IMR-90 (cell line): ENCODE data around the gene OR52N5. TPM values are rescaled to one million over a fixed set of nuclear protein-coding genes. Genes with fewer than 3 reads are reported as not detected.

Experiments
- ATAC-seq: fragments of 200-7000 bp; cut with Tn5 transposase; 2 replicates; pipeline ENCODE4 v1.9.1; 2020; ENCODE audit warnings: low read depth, mild to moderate bottlenecking, moderate library complexity
- BruUV-seq: library from RNA; stranded (reverse); fragments of 400-500 nt; replicated peaks from 2 replicates; lab custom pipeline; 2021; lab: Mats Ljungman, UMichigan
- CTCF ChIA-PET: fragments of 300-600 bp; formaldehyde crosslinking; extraction: SDS; loops from one replicate; lab custom pipeline; 2021; ENCODE audit warnings: antibody characterized with exemption; lab: Yijun Ruan, JAX
- POLR2A ChIA-PET: fragments of 300-600 bp; sonication (Branson Sonifier 250); formaldehyde crosslinking; loops from one replicate; lab custom pipeline; 2022; ENCODE audit warnings: antibody characterized with exemption; ENCODE audit not compliant: unreplicated experiment; lab: Charles Lee
- DNase-seq: peaks from one replicate; pipeline ENCODE4 v3.0.0; 2013
- H2AFZ ChIP-seq: replicated peaks from 2 replicates; pipeline ENCODE3; 2013; ENCODE audit warnings: low read length, mild to moderate bottlenecking; ENCODE audit not compliant: poor library complexity
- H2AK5ac ChIP-seq: 2 replicates; pipeline ENCODE4 v1.6.1; 2013; ENCODE audit warnings: low read depth, low read length, inconsistent platforms
- H2AK9ac ChIP-seq: replicated peaks from 2 replicates; pipeline ENCODE3; 2013; ENCODE audit warnings: mild to moderate bottlenecking, low read depth, low read length, moderate library complexity; ENCODE audit not compliant: poor library complexity
- H2BK120ac ChIP-seq: 2 replicates; pipeline ENCODE4 v1.6.1; 2013; ENCODE audit warnings: low read depth, low read length, inconsistent platforms
- H2BK15ac ChIP-seq: 3 replicates; pipeline ENCODE4 v1.6.1; 2013; ENCODE audit warnings: low read depth, low read length, inconsistent platforms
- H2BK20ac ChIP-seq: 2 replicates; pipeline ENCODE4 v1.6.1; 2013; ENCODE audit warnings: low read depth, mild to moderate bottlenecking, inconsistent platforms, low read length, moderate library complexity
- H2BK5ac ChIP-seq: 2 replicates; pipeline ENCODE4 v1.6.1; 2013; ENCODE audit warnings: mild to moderate bottlenecking, low read depth, low read length, inconsistent platforms; ENCODE audit not compliant: poor library complexity, severe bottlenecking
- H3K14ac ChIP-seq: replicated peaks from 2 replicates; pipeline ENCODE4 v1.6.1; 2013; ENCODE audit warnings: low read depth, low read length, inconsistent platforms
- H3K18ac ChIP-seq: 2 replicates; pipeline ENCODE4 v1.6.1; 2013; ENCODE audit warnings: low read depth, low read length, control low read depth
- H3K23ac ChIP-seq: 2 replicates; pipeline ENCODE4 v1.6.1; 2013; ENCODE audit warnings: low read depth, low read length, inconsistent platforms
- H3K27ac ChIP-seq: 2 replicates; pipeline ENCODE4 v1.5.1; 2013; ENCODE audit warnings: mild to moderate bottlenecking, control low read depth, low read length; ENCODE audit not compliant: insufficient read depth
- H3K27me3 ChIP-seq: 2 replicates; pipeline ENCODE4 v1.6.1; 2013; ENCODE audit warnings: low read length; ENCODE audit not compliant: control insufficient read depth, insufficient read depth
- H3K36me3 ChIP-seq: 2 replicates; pipeline ENCODE4 v1.6.1; 2013; ENCODE audit warnings: low read length, mixed read lengths; ENCODE audit not compliant: control insufficient read depth, insufficient read depth
- H3K4ac ChIP-seq: 2 replicates; pipeline ENCODE4 v1.6.1; 2013; ENCODE audit warnings: low read depth, low read length, inconsistent platforms
- H3K4me1 ChIP-seq: 2 replicates; pipeline ENCODE4 v1.6.1; 2013; ENCODE audit warnings: low read length, mixed read lengths; ENCODE audit not compliant: control insufficient read depth, insufficient read depth
- H3K4me2 ChIP-seq: 2 replicates; pipeline ENCODE4 v1.6.1; 2013; ENCODE audit warnings: low read depth, mild to moderate bottlenecking, control low read depth, low read length, moderate library complexity
- H3K4me3 ChIP-seq: 2 replicates; pipeline ENCODE4 v1.5.1; 2013; ENCODE audit warnings: low read depth, mild to moderate bottlenecking, control low read depth, low read length, moderate library complexity; ENCODE audit not compliant: insufficient read depth
- H3K56ac ChIP-seq: 2 replicates; pipeline ENCODE4 v1.6.1; 2013; ENCODE audit warnings: low read length, inconsistent platforms; ENCODE audit not compliant: insufficient read depth; ENCODE audit errors: extremely low read depth
- H3K79me1 ChIP-seq, 2 experiments: 2 replicates each; pipeline ENCODE4 v1.6.1; 2013; ENCODE audit warnings: low read length in 2 of 2, inconsistent platforms in 1 of 2, low read depth in 1 of 2
- H3K9ac ChIP-seq: 2 replicates; pipeline ENCODE4 v1.6.1; 2013; ENCODE audit warnings: low read depth, low read length, control low read depth
- H3K9me1 ChIP-seq: 2 replicates; pipeline ENCODE4 v1.6.1; 2013; ENCODE audit warnings: low read length, inconsistent platforms; ENCODE audit not compliant: insufficient read depth
- H3K9me3 ChIP-seq: 2 replicates; pipeline ENCODE4 v1.6.1; 2013; ENCODE audit warnings: low read length; ENCODE audit not compliant: control insufficient read depth, insufficient read depth
- H4K20me1 ChIP-seq: 2 replicates; pipeline ENCODE4 v1.6.1; 2013; ENCODE audit warnings: low read length, inconsistent platforms; ENCODE audit not compliant: insufficient read depth
- H4K5ac ChIP-seq: 2 replicates; pipeline ENCODE4 v1.6.1; 2013; ENCODE audit warnings: mild to moderate bottlenecking, low read depth, low read length, control low read depth
- H4K8ac ChIP-seq, 2 experiments: 2 replicates each; pipeline ENCODE4 v1.6.1; 2013; ENCODE audit warnings: low read depth in 2 of 2, low read length in 2 of 2, control low read depth in 1 of 2, inconsistent platforms in 1 of 2
- H4K91ac ChIP-seq: 2 replicates; pipeline ENCODE4 v1.6.1; 2013; ENCODE audit warnings: low read depth, low read length, inconsistent platforms; ENCODE audit not compliant: insufficient read depth
- CEBPB ChIP-seq: IDR thresholded peaks from 2 replicates; pipeline ENCODE4 v1.6.1; 2012; ENCODE audit warnings: low read depth, low read length, improper control_type of control experiment
- MXI1 ChIP-seq: IDR thresholded peaks from 2 replicates; pipeline ENCODE4 v1.6.1; 2012; ENCODE audit warnings: low read depth, mild to moderate bottlenecking, low read length, moderate library complexity, borderline replicate concordance
- dilution Hi-C: fragments of 300-500 bp; cut with HindIII; formaldehyde crosslinking; loops from one replicate; pipeline ENCODE4 v1.14.3; 2018; ENCODE audit warnings: low sequenced_read_pairs; ENCODE audit not compliant: unreplicated experiment
- in situ Hi-C: fragments of 300-500 bp; cut with MboI; formaldehyde crosslinking; loops from 3 replicates; pipeline ENCODE4 v1.14.3; 2019; ENCODE audit warnings: low sequenced_read_pairs, inconsistent platforms, mixed read lengths
- intact Hi-C: fragments of 100-400 bp; cut with micrococcal nuclease; formaldehyde crosslinking; loops from 2 replicates; pipeline ENCODE4 v1.10.0; 2022
- polyA plus RNA-seq, 3 experiments: library from polyadenylated mRNA; depleted of rRNA; stranded (reverse); fragments of >200 nt; gene quantifications; 2 replicates each; pipeline ENCODE4 v1.2.3, GENCODE V29; 2012; ENCODE audit warnings: low replicate concordance in 1 of 3
- total RNA-seq: library from RNA; depleted of rRNA; stranded (reverse); fragments of >200 nt; gene quantifications from 2 replicates; pipeline ENCODE4 v1.2.3, GENCODE V29; 2012

Gene OR52N5
- total and polyA plus RNA-seq, 2 of the 4 experiments (the other 2 are of a cell fraction), result not detected

GRCh38 chr11:5737091-5737490 lies 46.1 kb downstream of the OR52N5 start:
- Histone ChIP-seq H3K4ac (no peak overlapping the region), H4K91ac (no peak overlapping the region), H3K56ac (no peak overlapping the region), H2BK15ac (no peak overlapping the region), H3K9me1 (no peaks in the 10 kb centered on the region), H3K18ac (no peak overlapping the region), H2BK120ac (no peak overlapping the region), H3K4me2 (no peak overlapping the region), H3K27me3 (no peaks in the 10 kb centered on the region), H2BK5ac (no peak overlapping the region), H2BK20ac (no peak overlapping the region), H3K9me3 (no peaks in the 10 kb centered on the region; the same call in 1 of the 2 replicates), H2AFZ (no peak overlapping the region), H3K79me1 (no peaks in the 10 kb centered on the region), H4K5ac (no peak overlapping the region), H3K4me1 (no peaks in the 10 kb centered on the region), H3K14ac (no peak overlapping the region), H3K27ac (no peak overlapping the region), H3K9ac (no peak overlapping the region), H3K4me3 (no peak overlapping the region), H4K20me1 (no peaks in the 10 kb centered on the region), H3K23ac (no peak overlapping the region), H2AK9ac (no peak overlapping the region), H3K36me3 (no peaks in the 10 kb centered on the region), H2AK5ac (no peak overlapping the region), H4K8ac (no peak overlapping the region)
- POLR2A ChIA-PET, result no interaction called here
- dilution Hi-C loops, result no loop called here
- CTCF ChIA-PET, result no interaction called here
- TF ChIP-seq CEBPB (peak; percentile 69), MXI1 (no peak)
- DNase-seq, result peak; percentile 16
- in situ Hi-C loops, result no loop called here
- no TSS peak for BruUV-seq
- intact Hi-C loops, result no loop called here
- no peak for ATAC-seq
